ENCODE data around the gene TBL1XR1. TPM values are rescaled to one million over a fixed set of nuclear protein-coding genes. Genes with fewer than 3 reads are reported as not detected.

The TBL1XR1 gene
- total RNA-seq, 1 experiment from 2014 or later: 186 TPM

DNA sequence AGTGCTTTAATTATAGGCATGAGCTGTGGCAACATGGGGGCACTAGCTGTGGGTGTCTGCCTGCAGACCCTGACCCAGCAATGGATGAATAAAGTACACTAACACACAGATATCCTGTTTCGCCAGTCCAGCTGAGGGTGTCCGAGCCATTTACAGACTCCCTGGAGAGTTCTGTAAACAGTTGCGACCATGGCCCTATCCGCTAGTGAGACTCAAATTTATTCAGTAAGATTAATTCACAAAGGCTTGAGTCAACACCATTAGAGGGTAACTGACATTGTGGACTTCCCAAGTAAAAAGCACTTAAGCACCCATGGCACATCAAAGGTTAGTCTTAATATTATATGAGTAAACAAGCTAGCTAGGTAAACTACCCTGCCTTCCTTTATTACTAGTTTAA lies 161.6 kb downstream of the TBL1XR1 start:
- TF ChIP-seq EZH2 (IDR thresholded peaks at IDR 0.05; ENCODE audit: borderline replicate concordance, low read depth, low read length, poor library complexity, severe bottlenecking): no peak
- TF ChIP-seq, protein P1, sequence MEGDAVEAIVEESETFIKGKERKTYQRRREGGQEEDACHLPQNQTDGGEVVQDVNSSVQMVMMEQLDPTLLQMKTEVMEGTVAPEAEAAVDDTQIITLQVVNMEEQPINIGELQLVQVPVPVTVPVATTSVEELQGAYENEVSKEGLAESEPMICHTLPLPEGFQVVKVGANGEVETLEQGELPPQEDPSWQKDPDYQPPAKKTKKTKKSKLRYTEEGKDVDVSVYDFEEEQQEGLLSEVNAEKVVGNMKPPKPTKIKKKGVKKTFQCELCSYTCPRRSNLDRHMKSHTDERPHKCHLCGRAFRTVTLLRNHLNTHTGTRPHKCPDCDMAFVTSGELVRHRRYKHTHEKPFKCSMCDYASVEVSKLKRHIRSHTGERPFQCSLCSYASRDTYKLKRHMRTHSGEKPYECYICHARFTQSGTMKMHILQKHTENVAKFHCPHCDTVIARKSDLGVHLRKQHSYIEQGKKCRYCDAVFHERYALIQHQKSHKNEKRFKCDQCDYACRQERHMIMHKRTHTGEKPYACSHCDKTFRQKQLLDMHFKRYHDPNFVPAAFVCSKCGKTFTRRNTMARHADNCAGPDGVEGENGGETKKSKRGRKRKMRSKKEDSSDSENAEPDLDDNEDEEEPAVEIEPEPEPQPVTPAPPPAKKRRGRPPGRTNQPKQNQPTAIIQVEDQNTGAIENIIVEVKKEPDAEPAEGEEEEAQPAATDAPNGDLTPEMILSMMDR (conservative IDR thresholded peaks at IDR 0.05; ENCODE audit: low read depth, low read length): no peak
- BruUV-seq (replicated peaks): no TSS peak
- H3K36me3 ChIP-seq (ENCODE audit: insufficient read depth, low read length, poor library complexity, severe bottlenecking): peaks cover 58% of the 10 kb centered on the region
- H3K4me3 ChIP-seq (ENCODE audit: low read depth, low read length, poor library complexity, severe bottlenecking): no peak overlapping the region
- H3K27me3 ChIP-seq (replicated peaks; ENCODE audit: insufficient read depth, low read depth, low read length, poor library complexity): no peaks in the 10 kb centered on the region
- peaks cover 7% of the 10 kb centered on the region for H3K4me1 ChIP-seq (ENCODE audit: insufficient read depth, low read length, poor library complexity, severe bottlenecking)
- peak overlapping the region; percentile 17 for H3K27ac ChIP-seq (ENCODE audit: low read depth, low read length, poor library complexity, severe bottlenecking)
- CTCF ChIA-PET: no interaction called here
- DNase-seq (ENCODE audit: low spot score): no peak
- POLR2A ChIA-PET (ENCODE audit: low non-redundant PET): interaction anchor here (1.2 kb wide), 1 partner anchor 20 kb away, joined by 6 read pairs; no protein-coding TSS in a partner anchor
- no peaks in the 10 kb centered on the region for H3K9me3 ChIP-seq (ENCODE audit: low read depth, low read length, poor library complexity, severe bottlenecking)
- intact Hi-C loops (cut with micrococcal nuclease; ENCODE audit: unreplicated experiment): no loop called here

DNA sequence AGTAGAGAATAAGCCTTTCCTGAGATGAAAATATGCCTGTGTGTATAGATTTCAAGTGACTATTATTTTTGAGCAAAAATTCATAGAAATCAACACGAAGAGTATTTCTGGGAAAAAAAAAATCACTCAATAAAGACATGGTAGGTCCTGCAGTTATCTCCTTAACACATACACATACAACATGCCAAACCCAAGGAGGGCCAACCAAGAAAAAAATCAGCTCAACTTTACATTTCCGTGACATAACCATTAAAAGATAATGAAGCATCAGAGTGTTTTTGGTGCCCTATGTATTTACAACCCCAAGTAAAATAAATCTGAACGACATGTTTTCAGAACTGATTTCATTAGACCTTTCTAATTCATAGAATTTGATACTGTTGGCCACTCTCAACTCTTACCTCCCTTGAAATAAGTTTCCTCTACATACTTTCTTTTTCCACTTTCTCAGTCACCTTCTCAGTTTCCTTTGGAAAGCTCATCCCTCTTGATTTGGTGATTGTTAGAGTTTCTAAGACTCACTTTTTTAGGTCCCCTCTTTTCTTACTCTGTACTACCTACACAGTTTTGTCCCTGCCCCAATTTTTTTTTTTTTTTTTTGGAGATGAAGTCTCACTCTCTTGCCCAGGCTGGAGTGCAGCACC lies 162.3 kb downstream of the TBL1XR1 start:
- no peak for TF ChIP-seq EZH2 (IDR thresholded peaks at IDR 0.05; ENCODE audit: borderline replicate concordance, low read depth, low read length, poor library complexity, severe bottlenecking)
- TF ChIP-seq, protein P1 (conservative IDR thresholded peaks at IDR 0.05; ENCODE audit: low read depth, low read length): no peak
- H3K36me3 ChIP-seq (ENCODE audit: insufficient read depth, low read length, poor library complexity, severe bottlenecking): peaks cover 64% of the 10 kb centered on the region
- H3K4me3 ChIP-seq (ENCODE audit: low read depth, low read length, poor library complexity, severe bottlenecking): no peak overlapping the region
- no peaks in the 10 kb centered on the region for H3K27me3 ChIP-seq (replicated peaks; ENCODE audit: insufficient read depth, low read depth, low read length, poor library complexity)
- CTCF ChIA-PET: no interaction called here
- no peak for DNase-seq (ENCODE audit: low spot score)
- no peak overlapping the region for H3K27ac ChIP-seq (ENCODE audit: low read depth, low read length, poor library complexity, severe bottlenecking)
- POLR2A ChIA-PET (ENCODE audit: low non-redundant PET): interaction anchor here (0.6 to 1.2 kb wide), 2 partner anchors 21 to 251 kb away, joined by 4 to 6 read pairs; no protein-coding TSS in a partner anchor
- no peaks in the 10 kb centered on the region for H3K9me3 ChIP-seq (ENCODE audit: low read depth, low read length, poor library complexity, severe bottlenecking)
- intact Hi-C loops (cut with micrococcal nuclease; ENCODE audit: unreplicated experiment): no loop called here
- peaks cover 7% of the 10 kb centered on the region for H3K4me1 ChIP-seq (ENCODE audit: insufficient read depth, low read length, poor library complexity, severe bottlenecking)
- BruUV-seq (replicated peaks): no TSS peak

DNA sequence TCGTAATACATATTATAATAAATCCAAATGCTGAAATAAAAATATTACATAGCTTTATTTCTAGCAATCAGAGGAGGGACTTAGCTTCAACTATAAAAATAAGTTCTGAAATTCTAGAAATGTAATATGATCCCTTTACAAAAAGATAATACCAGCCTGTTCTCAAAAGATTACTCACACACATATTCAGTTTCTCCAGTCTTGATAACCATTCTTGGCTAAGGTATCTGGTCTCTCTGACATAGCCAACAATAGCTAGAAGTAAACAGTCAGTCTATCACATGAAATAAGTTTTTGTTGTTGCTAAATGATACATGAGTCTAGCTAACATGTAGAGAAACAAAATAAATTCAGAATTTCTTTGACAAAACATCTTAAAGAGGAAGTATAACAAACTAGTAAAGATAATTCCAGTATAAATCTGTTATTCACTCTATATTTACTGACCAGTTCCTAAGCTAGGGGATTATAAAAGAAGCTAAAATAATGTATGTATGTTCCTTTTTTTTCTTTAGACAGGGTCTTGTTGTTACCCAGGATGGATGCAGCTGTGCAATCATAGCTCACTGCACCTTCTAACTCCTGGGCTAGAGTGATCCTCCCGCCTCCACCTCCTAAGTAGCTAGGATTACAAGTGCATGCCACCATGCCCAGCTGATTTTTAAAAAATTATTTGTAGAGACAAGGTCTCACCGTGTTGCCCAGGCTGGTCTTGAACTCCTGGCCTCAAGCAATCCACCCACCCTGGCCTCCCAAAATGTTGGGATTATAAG lies 170.6 kb downstream of the TBL1XR1 start:
- TF ChIP-seq EZH2 (IDR thresholded peaks at IDR 0.05; ENCODE audit: borderline replicate concordance, low read depth, low read length, poor library complexity, severe bottlenecking): no peak
- TF ChIP-seq, protein P1 (conservative IDR thresholded peaks at IDR 0.05; ENCODE audit: low read depth, low read length): no peak
- no peak overlapping the region for H3K27ac ChIP-seq (ENCODE audit: low read depth, low read length, poor library complexity, severe bottlenecking)
- ChIA-PET POLR2A (ENCODE audit: low non-redundant PET) (interaction anchor here (0.6 kb wide), 1 partner anchor 550 kb away, joined by 4 read pairs; no protein-coding TSS in a partner anchor), CTCF (no interaction called here)
- intact Hi-C loops (cut with micrococcal nuclease; ENCODE audit: unreplicated experiment): no loop called here
- no peaks in the 10 kb centered on the region for H3K9me3 ChIP-seq (ENCODE audit: low read depth, low read length, poor library complexity, severe bottlenecking)
- BruUV-seq (replicated peaks): no TSS peak
- H3K4me1 ChIP-seq (ENCODE audit: insufficient read depth, low read length, poor library complexity, severe bottlenecking): no peaks in the 10 kb centered on the region
- H3K4me3 ChIP-seq (ENCODE audit: low read depth, low read length, poor library complexity, severe bottlenecking): no peak overlapping the region
- DNase-seq (ENCODE audit: low spot score): no peak
- H3K36me3 ChIP-seq (ENCODE audit: insufficient read depth, low read length, poor library complexity, severe bottlenecking): peaks cover 60% of the 10 kb centered on the region
- H3K27me3 ChIP-seq (replicated peaks; ENCODE audit: insufficient read depth, low read depth, low read length, poor library complexity): no peaks in the 10 kb centered on the region
